ENCODE measurements around the gene SBSN. TPM values are rescaled to one million over a fixed set of nuclear protein-coding genes. Genes with fewer than 3 reads are reported as not detected.

The SBSN gene
- total RNA-seq, 1 experiment from 2014 or later, result 0.15 TPM

- Histone ChIP-seq H4K91ac (ENCODE audit: insufficient read length, low read depth, low read length) (no peak overlapping the region), H3K23me2 (ENCODE audit: insufficient read length, low read depth, low read length, poor library complexity, severe bottlenecking) (no peaks in the 10 kb centered on the region), H2AK5ac (ENCODE audit: insufficient read length, low read length) (no peak overlapping the region), H3K4ac (ENCODE audit: low read depth, low read length) (no peak overlapping the region), H3T11ph (ENCODE audit: low read length) (no peak overlapping the region), H3K27me3 (ENCODE audit: insufficient read depth, low read length) (no peaks in the 10 kb centered on the region), H2BK20ac (ENCODE audit: low read depth, low read length, poor library complexity, severe bottlenecking) (no peak overlapping the region), H3K9me3 (ENCODE audit: control insufficient read depth, low read depth, low read length) (no peaks in the 10 kb centered on the region), H3K14ac (ENCODE audit: insufficient read depth, low read length) (no peak overlapping the region), H4K20me1 (ENCODE audit: control insufficient read depth, insufficient read depth, insufficient read length) (no peaks in the 10 kb centered on the region), H4K8ac (replicated peaks; ENCODE audit: insufficient read length, low read depth, low read length) (no peak overlapping the region), H2AFZ (ENCODE audit: low read length) (no peak overlapping the region), H3K56ac (ENCODE audit: insufficient read length, low read depth, low read length) (no peak overlapping the region), H2BK5ac (ENCODE audit: insufficient read length, low read length) (no peak overlapping the region), H3K79me1 (ENCODE audit: insufficient read depth, low read depth, low read length, poor library complexity, severe bottlenecking) (no peaks in the 10 kb centered on the region), H2BK12ac (ENCODE audit: insufficient read length, low read depth, low read length) (no peak overlapping the region), H4K5ac (ENCODE audit: insufficient read length, low read depth, low read length) (no peak overlapping the region), H3K79me2 (ENCODE audit: insufficient read depth, low read length) (no peaks in the 10 kb centered on the region), H3K27ac (ENCODE audit: insufficient read length, low read depth, low read length) (no peak overlapping the region), H2BK15ac (ENCODE audit: low read depth, low read length) (no peak overlapping the region), H3K18ac (ENCODE audit: insufficient read length, low read depth, low read length) (no peak overlapping the region), H3K4me1 (ENCODE audit: insufficient read depth, low read length) (no peaks in the 10 kb centered on the region), H3K9ac (ENCODE audit: extremely low read depth, insufficient read length, low read length) (no peak overlapping the region), H3K23ac (ENCODE audit: insufficient read length, low read depth, low read length) (no peak overlapping the region), H3K4me2 (ENCODE audit: insufficient read depth, insufficient read length, low read length) (no peak overlapping the region), H2BK120ac (ENCODE audit: low read depth, low read length, poor library complexity, severe bottlenecking) (no peak overlapping the region)
- no peaks in the 10 kb centered on the region for H3K9me3 Mint-ChIP-seq
- no peak for TF ChIP-seq CTCF (conservative IDR thresholded peaks at IDR 0.05)
- H3K36me3 Mint-ChIP-seq (ENCODE audit: insufficient read depth in 1 of 3, low read depth in 3 of 3), result peaks cover 48 to 90% (median 86%) of the 10 kb centered on the region in 3 experiments; a peak in 6 of 7 replicates
- no peak overlapping the region for H3K4me3 Mint-ChIP-seq
- H3K4me1 Mint-ChIP-seq, result peaks cover 9 to 16% of the 10 kb centered on the region in 2 experiments
- no peaks in the 10 kb centered on the region for H3K27me3 Mint-ChIP-seq (ENCODE audit: low read depth)
- no peak for DNase-seq
- WGBS (ENCODE audit: extremely low coverage, insufficient read length, low lambda C conversion rate), result no CpG with 5 or more reads among the region's 10 CpGs
- H3K27ac Mint-ChIP-seq, result peak overlapping the region in 1 of 3 experiments; percentile 91; a peak in 2 of 7 replicates
Measured at GRCh38 chr19:35500611-35501010, 27.5 kb downstream of the SBSN start.
